ENCODE measurements around the gene RASAL2. TPM values are rescaled to one million over a fixed set of nuclear protein-coding genes. Genes with fewer than 3 reads are reported as not detected.

Gene RASAL2
- total RNA-seq, 1 experiment from 2014 or later = 32.4 TPM

DNA sequence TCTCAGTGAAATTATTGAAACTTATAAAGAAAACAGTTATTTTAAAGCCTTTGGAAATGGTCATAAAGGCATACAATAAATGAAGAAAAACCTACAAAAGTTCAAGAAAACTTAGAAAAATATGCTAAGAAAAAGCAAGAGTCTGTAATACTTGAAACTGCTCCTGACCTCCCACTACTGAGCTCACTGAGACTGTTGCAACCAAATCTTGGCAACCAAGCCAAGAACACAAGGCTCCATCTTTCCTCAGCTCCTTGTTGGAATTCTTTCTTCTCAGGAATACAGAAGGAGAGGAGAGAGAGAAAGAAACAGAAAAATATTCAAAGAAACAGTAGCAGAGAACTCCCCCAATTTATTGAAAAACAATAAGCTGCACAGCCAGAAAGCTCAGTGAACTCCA, 160.5 kb downstream of the RASAL2 start:
- Mint-ChIP-seq H3K36me3 (ENCODE audit: insufficient read depth, unreplicated experiment) (peaks cover 5% of the 10 kb centered on the region), H3K27ac (ENCODE audit: unreplicated experiment) (no peak overlapping the region), H3K4me1 (ENCODE audit: low read depth, unreplicated experiment) (peaks cover 14% of the 10 kb centered on the region), H3K27me3 (ENCODE audit: unreplicated experiment) (no peaks in the 10 kb centered on the region), H3K4me3 (ENCODE audit: low read depth, unreplicated experiment) (no peak overlapping the region), H3K9me3 (ENCODE audit: low read depth, unreplicated experiment) (no peaks in the 10 kb centered on the region)
- intact Hi-C loops (cut with micrococcal nuclease; ENCODE audit: unreplicated experiment) = no loop called here
- no TSS peak for BruUV-seq (replicated peaks)
- TF ChIP-seq, protein P1, sequence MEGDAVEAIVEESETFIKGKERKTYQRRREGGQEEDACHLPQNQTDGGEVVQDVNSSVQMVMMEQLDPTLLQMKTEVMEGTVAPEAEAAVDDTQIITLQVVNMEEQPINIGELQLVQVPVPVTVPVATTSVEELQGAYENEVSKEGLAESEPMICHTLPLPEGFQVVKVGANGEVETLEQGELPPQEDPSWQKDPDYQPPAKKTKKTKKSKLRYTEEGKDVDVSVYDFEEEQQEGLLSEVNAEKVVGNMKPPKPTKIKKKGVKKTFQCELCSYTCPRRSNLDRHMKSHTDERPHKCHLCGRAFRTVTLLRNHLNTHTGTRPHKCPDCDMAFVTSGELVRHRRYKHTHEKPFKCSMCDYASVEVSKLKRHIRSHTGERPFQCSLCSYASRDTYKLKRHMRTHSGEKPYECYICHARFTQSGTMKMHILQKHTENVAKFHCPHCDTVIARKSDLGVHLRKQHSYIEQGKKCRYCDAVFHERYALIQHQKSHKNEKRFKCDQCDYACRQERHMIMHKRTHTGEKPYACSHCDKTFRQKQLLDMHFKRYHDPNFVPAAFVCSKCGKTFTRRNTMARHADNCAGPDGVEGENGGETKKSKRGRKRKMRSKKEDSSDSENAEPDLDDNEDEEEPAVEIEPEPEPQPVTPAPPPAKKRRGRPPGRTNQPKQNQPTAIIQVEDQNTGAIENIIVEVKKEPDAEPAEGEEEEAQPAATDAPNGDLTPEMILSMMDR (IDR thresholded peaks at IDR 0.05; ENCODE audit: unreplicated experiment) = no peak
- CTCF ChIA-PET = no interaction called here
- DNase-seq = no peak

DNA sequence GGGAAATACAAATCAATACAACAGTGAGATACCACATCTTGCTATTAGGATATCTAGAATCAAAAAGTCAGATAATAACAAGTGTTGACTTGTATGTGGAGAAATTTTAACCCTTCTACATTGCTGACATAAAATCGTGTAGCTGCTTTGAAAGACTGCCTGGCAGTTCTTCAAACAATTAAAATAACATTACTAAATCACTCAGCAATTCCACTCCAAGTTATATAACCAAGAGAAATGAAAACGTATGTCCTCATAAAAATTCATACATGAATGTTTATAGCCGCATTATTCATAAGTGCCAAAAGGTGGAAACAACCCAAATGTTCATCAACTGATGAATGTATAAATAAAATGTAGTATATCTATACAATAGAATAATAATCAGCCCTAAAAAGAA, 164.6 kb downstream of the RASAL2 start:
- no TSS peak for BruUV-seq (replicated peaks)
- peaks cover 37% of the 10 kb centered on the region for H3K4me1 Mint-ChIP-seq (ENCODE audit: low read depth, unreplicated experiment)
- peaks cover under 1% of the 10 kb centered on the region for H3K36me3 Mint-ChIP-seq (ENCODE audit: insufficient read depth, unreplicated experiment)
- no peak for DNase-seq
- TF ChIP-seq, protein P1 (IDR thresholded peaks at IDR 0.05; ENCODE audit: unreplicated experiment) = no peak
- H3K9me3 Mint-ChIP-seq (ENCODE audit: low read depth, unreplicated experiment) = no peaks in the 10 kb centered on the region
- H3K4me3 Mint-ChIP-seq (ENCODE audit: low read depth, unreplicated experiment) = no peak overlapping the region
- H3K27me3 Mint-ChIP-seq (ENCODE audit: unreplicated experiment) = no peaks in the 10 kb centered on the region
- CTCF ChIA-PET = no interaction called here
- no peak overlapping the region for H3K27ac Mint-ChIP-seq (ENCODE audit: unreplicated experiment)
- intact Hi-C loops (cut with micrococcal nuclease; ENCODE audit: unreplicated experiment) = no loop called here

DNA sequence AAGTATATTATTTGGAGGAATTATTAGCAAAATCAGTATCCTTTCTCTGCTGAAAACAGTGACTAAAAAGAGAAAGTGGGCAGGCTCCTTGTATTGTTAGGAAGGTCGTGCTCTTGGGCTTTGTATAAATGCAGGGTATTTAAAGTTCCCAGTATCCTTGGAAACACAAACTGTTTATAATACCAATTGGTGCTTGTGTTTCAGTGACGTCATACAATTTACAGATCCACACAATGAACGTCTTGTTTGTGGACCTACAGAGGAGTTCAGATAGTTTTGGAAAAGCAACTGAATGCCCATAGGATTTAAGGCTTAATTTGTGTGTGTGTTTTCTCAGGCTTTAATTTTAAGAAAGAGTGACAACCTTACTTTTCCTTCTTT, 168.2 kb downstream of the RASAL2 start:
- peak; percentile 17 for DNase-seq
- Mint-ChIP-seq H3K4me1 (ENCODE audit: low read depth, unreplicated experiment) (peaks cover 48% of the 10 kb centered on the region), H3K4me3 (ENCODE audit: low read depth, unreplicated experiment) (no peak overlapping the region), H3K27me3 (ENCODE audit: unreplicated experiment) (no peaks in the 10 kb centered on the region), H3K27ac (ENCODE audit: unreplicated experiment) (peak overlapping the region; percentile 82), H3K36me3 (ENCODE audit: insufficient read depth, unreplicated experiment) (peaks cover under 1% of the 10 kb centered on the region), H3K9me3 (ENCODE audit: low read depth, unreplicated experiment) (no peaks in the 10 kb centered on the region)
- TF ChIP-seq, protein P1 (IDR thresholded peaks at IDR 0.05; ENCODE audit: unreplicated experiment) = no peak
- CTCF ChIA-PET = no interaction called here
- intact Hi-C loops (cut with micrococcal nuclease; ENCODE audit: unreplicated experiment) = no loop called here
- no TSS peak for BruUV-seq (replicated peaks)

DNA sequence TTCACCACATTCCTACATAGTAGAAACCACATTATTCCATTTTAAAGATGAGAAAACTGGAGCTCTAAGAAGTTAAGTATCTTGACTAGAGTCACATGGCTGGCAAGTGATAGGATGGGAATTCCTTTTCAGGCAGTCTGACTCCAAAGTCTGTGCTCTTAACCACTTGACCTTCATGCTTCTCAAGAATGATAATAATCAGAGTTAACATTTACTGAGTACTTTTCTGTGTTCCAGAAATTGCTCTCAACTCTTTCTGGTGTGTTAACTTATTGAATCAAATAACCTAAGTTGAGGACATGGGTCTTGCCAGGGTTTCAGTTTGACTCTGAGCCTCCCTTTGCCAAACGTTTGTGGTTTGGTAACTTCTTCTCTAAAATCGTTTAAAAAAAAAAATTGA, 169.4 kb downstream of the RASAL2 start:
- BruUV-seq (replicated peaks) = no TSS peak
- H3K9me3 Mint-ChIP-seq (ENCODE audit: low read depth, unreplicated experiment) = no peaks in the 10 kb centered on the region

More for the DNA sequence above, 169.4 kb downstream of the RASAL2 start:
- no peak for DNase-seq
- Mint-ChIP-seq H3K4me3 (ENCODE audit: low read depth, unreplicated experiment) (no peak overlapping the region), H3K27me3 (ENCODE audit: unreplicated experiment) (no peaks in the 10 kb centered on the region), H3K27ac (ENCODE audit: unreplicated experiment) (peak overlapping the region; percentile 82), H3K36me3 (ENCODE audit: insufficient read depth, unreplicated experiment) (peaks cover 8% of the 10 kb centered on the region), H3K4me1 (ENCODE audit: low read depth, unreplicated experiment) (peaks cover 60% of the 10 kb centered on the region)
- TF ChIP-seq, protein P1 (IDR thresholded peaks at IDR 0.05; ENCODE audit: unreplicated experiment) = no peak
- intact Hi-C loops (cut with micrococcal nuclease; ENCODE audit: unreplicated experiment) = no loop called here
- CTCF ChIA-PET = interaction anchor here (0.5 to 0.6 kb wide), 2 partner anchors 89 to 1105 kb away, joined by 3 to 5 read pairs; no protein-coding TSS in a partner anchor
